H9 (cell line): ENCODE results near the gene EMC8. TPM values are rescaled to one million over a fixed set of nuclear protein-coding genes. Genes with fewer than 3 reads are reported as not detected.

Experiments used
- DNase-seq: peaks from one replicate; pipeline ENCODE4 v3.0.0-alpha.2; 2017
- H2AFZ ChIP-seq: one replicate; pipeline ENCODE4 v1.6.1; 2013; ENCODE audit warnings: mild to moderate bottlenecking, low read length, control low read depth, moderate library complexity
- H2AK5ac ChIP-seq: 2 replicates; pipeline ENCODE4 v1.6.1; 2013; ENCODE audit warnings: low read length, control low read depth, mixed read lengths; ENCODE audit not compliant: insufficient read length
- H2BK120ac ChIP-seq: one replicate; pipeline ENCODE4 v1.6.1; 2013; ENCODE audit warnings: low read depth, mild to moderate bottlenecking, low read length, control low read depth, inconsistent platforms; ENCODE audit not compliant: poor library complexity, severe bottlenecking
- H2BK12ac ChIP-seq: 2 replicates; pipeline ENCODE4 v1.6.1; 2013; ENCODE audit warnings: low read length, control low read depth, mixed read lengths, low read depth; ENCODE audit not compliant: insufficient read length
- H2BK15ac ChIP-seq: 2 replicates; pipeline ENCODE4 v1.6.1; 2013; ENCODE audit warnings: low read depth, low read length, control low read depth
- H2BK20ac ChIP-seq: one replicate; pipeline ENCODE4 v1.6.1; 2013; ENCODE audit warnings: low read depth, mild to moderate bottlenecking, low read length, control low read depth, inconsistent platforms; ENCODE audit not compliant: poor library complexity, severe bottlenecking
- H2BK5ac ChIP-seq: 2 replicates; pipeline ENCODE4 v1.6.1; 2013; ENCODE audit warnings: low read length, control low read depth, mixed read lengths; ENCODE audit not compliant: insufficient read length
- H3K14ac ChIP-seq: 2 replicates; pipeline ENCODE4 v1.6.1; 2013; ENCODE audit warnings: low read length, control low read depth; ENCODE audit not compliant: insufficient read depth
- H3K18ac ChIP-seq: 2 replicates; pipeline ENCODE4 v1.6.1; 2013; ENCODE audit warnings: low read depth, mild to moderate bottlenecking, mixed read lengths, low read length, control low read depth; ENCODE audit not compliant: insufficient read length
- H3K23ac ChIP-seq: 2 replicates; pipeline ENCODE4 v1.6.1; 2013; ENCODE audit warnings: low read length, control low read depth, mixed read lengths, low read depth; ENCODE audit not compliant: insufficient read length
- H3K23me2 ChIP-seq: 2 replicates; pipeline ENCODE4 v1.6.1; 2013; ENCODE audit warnings: low read depth, mild to moderate bottlenecking, mixed read lengths, low read length, control low read depth; ENCODE audit not compliant: insufficient read length, poor library complexity, severe bottlenecking
- H3K27ac ChIP-seq: 2 replicates; pipeline ENCODE4 v1.5.1; 2013; ENCODE audit warnings: low read length, control low read depth, mixed read lengths, low read depth; ENCODE audit not compliant: insufficient read length
- H3K27me3 ChIP-seq: 2 replicates; pipeline ENCODE4 v1.6.1; 2013; ENCODE audit warnings: low read length, control low read depth, inconsistent platforms; ENCODE audit not compliant: insufficient read depth
- H3K4ac ChIP-seq: 2 replicates; pipeline ENCODE4 v1.6.1; 2013; ENCODE audit warnings: low read depth, mild to moderate bottlenecking, control low read depth, inconsistent platforms, low read length, moderate library complexity
- H3K4me1 ChIP-seq: 2 replicates; pipeline ENCODE4 v1.6.1; 2013; ENCODE audit warnings: low read length, control low read depth, inconsistent platforms; ENCODE audit not compliant: insufficient read depth
- H3K4me2 ChIP-seq: 2 replicates; pipeline ENCODE4 v1.6.1; 2013; ENCODE audit warnings: low read length, control low read depth, mixed read lengths; ENCODE audit not compliant: insufficient read length, insufficient read depth
- H3K56ac ChIP-seq: 2 replicates; pipeline ENCODE4 v1.6.1; 2013; ENCODE audit warnings: low read depth, mild to moderate bottlenecking, mixed read lengths, low read length, control low read depth; ENCODE audit not compliant: insufficient read length
- H3K79me1 ChIP-seq: 2 replicates; pipeline ENCODE4 v1.6.1; 2013; ENCODE audit warnings: low read depth, mild to moderate bottlenecking, moderate library complexity, low read length, control low read depth, inconsistent platforms; ENCODE audit not compliant: insufficient read depth, poor library complexity, severe bottlenecking
- H3K79me2 ChIP-seq: 2 replicates; pipeline ENCODE4 v1.6.1; 2013; ENCODE audit warnings: low read length, control low read depth, inconsistent platforms; ENCODE audit not compliant: insufficient read depth
- H3K9ac ChIP-seq: 2 replicates; pipeline ENCODE4 v1.6.1; 2013; ENCODE audit warnings: low read length, control low read depth, mixed read lengths; ENCODE audit not compliant: insufficient read length; ENCODE audit errors: extremely low read depth
- H3K9me3 ChIP-seq: one replicate; pipeline ENCODE4 v1.6.1; 2013; ENCODE audit warnings: low read depth, low read length, inconsistent platforms; ENCODE audit not compliant: control insufficient read depth
- H3T11ph ChIP-seq: one replicate; pipeline ENCODE4 v1.6.1; 2013; ENCODE audit warnings: mild to moderate bottlenecking, low read length, control low read depth, inconsistent platforms
- H4K20me1 ChIP-seq: one replicate; pipeline ENCODE4 v1.6.1; 2013; ENCODE audit not compliant: control insufficient read depth, insufficient read length, insufficient read depth
- H4K5ac ChIP-seq: 2 replicates; pipeline ENCODE4 v1.6.1; 2013; ENCODE audit warnings: low read depth, mild to moderate bottlenecking, mixed read lengths, low read length, control low read depth; ENCODE audit not compliant: insufficient read length
- H4K8ac ChIP-seq: replicated peaks from 2 replicates; pipeline ENCODE4 v1.6.1; 2013; ENCODE audit warnings: low read length, control low read depth, mixed read lengths, low read depth; ENCODE audit not compliant: insufficient read length
- H4K91ac ChIP-seq: 2 replicates; pipeline ENCODE4 v1.6.1; 2013; ENCODE audit warnings: low read depth, mild to moderate bottlenecking, moderate library complexity, mixed read lengths, low read length, control low read depth; ENCODE audit not compliant: insufficient read length
- H3K27ac Mint-ChIP-seq, 3 experiments: 2 replicates in 2 of 3; 3 replicates in 1 of 3; pipeline ENCODE4 v1.8.0; 2020 to 2021; ENCODE audit warnings: mixed read lengths in 3 of 3, mild to moderate bottlenecking in 1 of 3, moderate library complexity in 1 of 3
- H3K27me3 Mint-ChIP-seq: 2 replicates; pipeline ENCODE4 v1.8.0; 2021; ENCODE audit warnings: low read depth, mild to moderate bottlenecking, moderate library complexity, mixed read lengths
- H3K36me3 Mint-ChIP-seq, 3 experiments: 2 replicates in 2 of 3; 3 replicates in 1 of 3; pipeline ENCODE4 v1.8.0; 2020 to 2021; ENCODE audit warnings: low read depth in 3 of 3, mixed read lengths in 3 of 3; ENCODE audit not compliant: insufficient read depth in 1 of 3
- H3K4me1 Mint-ChIP-seq, 2 experiments: 2 replicates each; pipeline ENCODE4 v1.8.0; 2020; ENCODE audit warnings: mixed read lengths in 2 of 2
- H3K4me3 Mint-ChIP-seq, 2 experiments: 2 replicates in 1 of 2; 3 replicates in 1 of 2; pipeline ENCODE4 v1.8.0; 2020 to 2021; ENCODE audit warnings: mild to moderate bottlenecking in 2 of 2, mixed read lengths in 2 of 2, moderate library complexity in 1 of 2
- H3K9me3 Mint-ChIP-seq, 2 experiments: 2 replicates in 1 of 2; 3 replicates in 1 of 2; pipeline ENCODE4 v1.8.0; 2020; ENCODE audit warnings: mild to moderate bottlenecking in 2 of 2, mixed read lengths in 2 of 2, moderate library complexity in 1 of 2
- CTCF ChIP-seq: fragments of 200-600 bp; sonication (generic); conservative IDR thresholded peaks from 3 replicates; pipeline ENCODE4 v1.8.0; 2021; ENCODE audit warnings: antibody characterized with exemption, mild to moderate bottlenecking
- WGBS: extraction: QIAGEN DNeasy Blood & Tissue Kit; methylation state at CpG from one replicate; pipeline ENCODE4 v1.1.7; 2013; ENCODE audit warnings: missing lambda C conversion rate, low lambda C conversion rate, mixed read lengths; ENCODE audit not compliant: insufficient read length; ENCODE audit errors: extremely low coverage; 5-methylcytosine and 5-hydroxymethylcytosine counted together
- total RNA-seq: library from RNA; stranded (reverse); gene quantifications from 2 replicates; pipeline ENCODE4 v1.2.1, GENCODE V29; 2021

EMC8 gene
- total RNA-seq, 1 experiment from 2014 or later: 52.3 TPM

- no peak for DNase-seq
- H2AFZ ChIP-seq: no peak overlapping the region
- no peak overlapping the region for H3K18ac ChIP-seq
- no peaks in the 10 kb centered on the region; the same call in 1 of the 2 replicates for H3K27me3 ChIP-seq
- H3K14ac ChIP-seq: no peak overlapping the region
- peak overlapping the region in 1 of 3 experiments; percentile 1; a peak in 2 of 7 replicates for H3K27ac Mint-ChIP-seq
- H2BK12ac ChIP-seq: no peak overlapping the region
- H3K27me3 Mint-ChIP-seq: peaks cover 9% of the 10 kb centered on the region
- no peaks in the 10 kb centered on the region for H3K9me3 Mint-ChIP-seq
- no peak overlapping the region for H2BK120ac ChIP-seq
- H3K9ac ChIP-seq: no peak overlapping the region
- no peaks in the 10 kb centered on the region for H3K4me1 ChIP-seq
- no peak overlapping the region for H3K4me3 Mint-ChIP-seq
- H3K4me1 Mint-ChIP-seq: no peaks in the 10 kb centered on the region; a peak in 1 of 4 replicates
- no peak overlapping the region for H3K4ac ChIP-seq
- H3K27ac ChIP-seq: no peak overlapping the region
- no peak overlapping the region for H2BK20ac ChIP-seq
- no peak overlapping the region for H4K5ac ChIP-seq
- H3K79me1 ChIP-seq: no peaks in the 10 kb centered on the region
- H4K91ac ChIP-seq: no peak overlapping the region
- no peaks in the 10 kb centered on the region for H3K79me2 ChIP-seq
- no peak overlapping the region for H3K23ac ChIP-seq
- H4K20me1 ChIP-seq: no peaks in the 10 kb centered on the region
- H3K56ac ChIP-seq: no peak overlapping the region
- no peak overlapping the region for H4K8ac ChIP-seq
- no CpG with 5 or more reads among the region's 20 CpGs for WGBS
- no peak overlapping the region for H2AK5ac ChIP-seq
- no peaks in the 10 kb centered on the region for H3K23me2 ChIP-seq
- H2BK15ac ChIP-seq: no peak overlapping the region
- no peaks in the 10 kb centered on the region for H3K9me3 ChIP-seq
- H3T11ph ChIP-seq: no peak overlapping the region
- no peak for TF ChIP-seq CTCF
- H3K4me2 ChIP-seq: no peak overlapping the region
- no peaks in the 10 kb centered on the region for H3K36me3 Mint-ChIP-seq
- H2BK5ac ChIP-seq: no peak overlapping the region
Measured at GRCh38 chr16:85845266-85845665, 45.9 kb upstream of the EMC8 start.
